C4-2B (cell line): ENCODE data around the gene LAPTM5.

ENCODE experiments used
- CTCF ChIP-seq: fragments of 450-650 bp; conservative IDR thresholded peaks from 2 replicates; pipeline ENCODE4 v1.5.1; 2017; ENCODE audit warnings: mild to moderate bottlenecking
- ZFX ChIP-seq: fragments of 450-650 bp; IDR thresholded peaks from 2 replicates; pipeline ENCODE4 v1.6.1; 2017

- TF ChIP-seq CTCF (peak; percentile 89), ZFX (no peak)
These were observed 49.9 kb downstream of the LAPTM5 start for GRCh38 chr1:30707412-30708360.
